OCI-LY7 (cell line): ENCODE data around the gene FRMD5. TPM values are rescaled to one million over a fixed set of nuclear protein-coding genes. Genes with fewer than 3 reads are reported as not detected.

ENCODE experiments used
- BruUV-seq: library from RNA; stranded (reverse); fragments of 400-500 nt; replicated peaks from 2 replicates; lab custom pipeline; 2021; lab: Mats Ljungman, UMichigan
- CTCF ChIA-PET: fragments of 300-600 bp; sonication (Branson Sonifier 250); formaldehyde crosslinking; loops from one replicate; lab custom pipeline; 2022; ENCODE audit warnings: antibody characterized with exemption; ENCODE audit not compliant: unreplicated experiment; lab: Charles Lee
- POLR2A ChIA-PET: fragments of 300-600 bp; sonication (Branson Sonifier 250); formaldehyde crosslinking; loops from one replicate; lab custom pipeline; 2022; ENCODE audit warnings: antibody characterized with exemption; lab: Charles Lee
- DNase-seq: peaks from one replicate; pipeline ENCODE4 v3.0.0-alpha.2; 2015; ENCODE audit warnings: low spot score
- H2AFZ ChIP-seq: fragments of 200-600 bp; sonication (generic), shearing (Covaris generic); 2 replicates; pipeline ENCODE4 v1.6.1; 2014; ENCODE audit warnings: mild to moderate bottlenecking, antibody characterized with exemption, low read length, moderate library complexity
- H3K27ac ChIP-seq: fragments of 200-600 bp; sonication (generic); 2 replicates; pipeline ENCODE4 v1.5.1; 2014; ENCODE audit warnings: mixed run types, low read depth, mild to moderate bottlenecking, moderate library complexity, low read length, inconsistent platforms; ENCODE audit not compliant: poor library complexity, severe bottlenecking
- H3K36me3 ChIP-seq: fragments of 200-600 bp; sonication (generic); 2 replicates; pipeline ENCODE4 v1.6.1; 2014; ENCODE audit warnings: mild to moderate bottlenecking, antibody characterized with exemption, low read length, moderate library complexity, mixed read lengths; ENCODE audit not compliant: insufficient read depth
- H3K4me1 ChIP-seq: fragments of 200-600 bp; sonication (generic); 2 replicates; pipeline ENCODE4 v1.5.1; 2014; ENCODE audit warnings: mild to moderate bottlenecking, low read length; ENCODE audit not compliant: insufficient read depth, poor library complexity, severe bottlenecking
- H3K4me2 ChIP-seq: fragments of 200-600 bp; sonication (generic); 2 replicates; pipeline ENCODE4 v1.6.1; 2014; ENCODE audit warnings: mild to moderate bottlenecking, low read length
- H3K4me3 ChIP-seq: fragments of 200-600 bp; sonication (generic); 2 replicates; pipeline ENCODE4 v1.5.1; 2014; ENCODE audit warnings: mild to moderate bottlenecking, low read depth, low read length; ENCODE audit not compliant: poor library complexity, severe bottlenecking
- H3K79me2 ChIP-seq: fragments of 200-600 bp; sonication (generic); 2 replicates; pipeline ENCODE4 v1.6.1; 2016; ENCODE audit warnings: low read depth, mild to moderate bottlenecking, low read length, moderate library complexity, mixed read lengths; ENCODE audit not compliant: insufficient read depth
- H3K9me2 ChIP-seq: fragments of 200-600 bp; sonication (generic); 2 replicates; pipeline ENCODE4 v1.6.1; 2016; ENCODE audit warnings: mild to moderate bottlenecking, low read length, mixed read lengths; ENCODE audit not compliant: insufficient read depth
- H3K9me3 ChIP-seq: fragments of 200-600 bp; sonication (generic); 2 replicates; pipeline ENCODE4 v1.6.1; 2014; ENCODE audit warnings: mild to moderate bottlenecking, mixed run types, low read length, mixed read lengths
- H4K20me1 ChIP-seq: fragments of 200-600 bp; sonication (generic); 2 replicates; pipeline ENCODE4 v1.6.1; 2014; ENCODE audit warnings: mild to moderate bottlenecking, antibody characterized with exemption, low read length, moderate library complexity, mixed read lengths; ENCODE audit not compliant: insufficient read depth
- EZH2phosphoT487 ChIP-seq: fragments of 200-600 bp; sonication (generic); IDR thresholded peaks from 2 replicates; pipeline ENCODE4 v1.6.1; 2018; ENCODE audit warnings: low read depth, borderline replicate concordance, mild to moderate bottlenecking, mixed run types, antibody characterized with exemption, low read length, moderate library complexity, mixed read lengths
- intact Hi-C: fragments of 100-400 bp; cut with micrococcal nuclease; formaldehyde crosslinking; loops from one replicate; pipeline ENCODE4 v1.10.0; 2022; ENCODE audit not compliant: unreplicated experiment
- total RNA-seq, 2 experiments: library from RNA; depleted of rRNA in 1 of 2; stranded (reverse); fragments of >200 nt in 1 of 2; shearing (Covaris generic) in 1 of 2; gene quantifications; 2 replicates each; pipeline ENCODE4 v1.2.3, GENCODE V29; 2014 to 2022
- TF ChIP-seq, protein P1 (sequence below): fragments of 200-600 bp; sonication (generic); conservative IDR thresholded peaks from 2 replicates; pipeline ENCODE4 v1.5.1; 2014; ENCODE audit warnings: mild to moderate bottlenecking, antibody characterized with exemption, low read length, moderate library complexity, mixed read lengths

Gene FRMD5
- total RNA-seq, 2 experiments from 2014 or later: not detected

GRCh38 chr15:44015545-44016305 lies 179.3 kb downstream of the FRMD5 start:
- CTCF ChIA-PET: no interaction called here
- no peaks in the 10 kb centered on the region for H3K9me2 ChIP-seq
- H3K9me3 ChIP-seq: no peaks in the 10 kb centered on the region
- H3K4me2 ChIP-seq: no peak overlapping the region
- H3K79me2 ChIP-seq: no peaks in the 10 kb centered on the region
- intact Hi-C loops: no loop called here
- DNase-seq: no peak
- H4K20me1 ChIP-seq: no peaks in the 10 kb centered on the region
- no peak overlapping the region for H2AFZ ChIP-seq
- H3K4me1 ChIP-seq: no peaks in the 10 kb centered on the region
- no peak overlapping the region for H3K4me3 ChIP-seq
- no TSS peak for BruUV-seq
- H3K27ac ChIP-seq: no peak overlapping the region
- no peaks in the 10 kb centered on the region for H3K36me3 ChIP-seq
- TF ChIP-seq, protein P1, sequence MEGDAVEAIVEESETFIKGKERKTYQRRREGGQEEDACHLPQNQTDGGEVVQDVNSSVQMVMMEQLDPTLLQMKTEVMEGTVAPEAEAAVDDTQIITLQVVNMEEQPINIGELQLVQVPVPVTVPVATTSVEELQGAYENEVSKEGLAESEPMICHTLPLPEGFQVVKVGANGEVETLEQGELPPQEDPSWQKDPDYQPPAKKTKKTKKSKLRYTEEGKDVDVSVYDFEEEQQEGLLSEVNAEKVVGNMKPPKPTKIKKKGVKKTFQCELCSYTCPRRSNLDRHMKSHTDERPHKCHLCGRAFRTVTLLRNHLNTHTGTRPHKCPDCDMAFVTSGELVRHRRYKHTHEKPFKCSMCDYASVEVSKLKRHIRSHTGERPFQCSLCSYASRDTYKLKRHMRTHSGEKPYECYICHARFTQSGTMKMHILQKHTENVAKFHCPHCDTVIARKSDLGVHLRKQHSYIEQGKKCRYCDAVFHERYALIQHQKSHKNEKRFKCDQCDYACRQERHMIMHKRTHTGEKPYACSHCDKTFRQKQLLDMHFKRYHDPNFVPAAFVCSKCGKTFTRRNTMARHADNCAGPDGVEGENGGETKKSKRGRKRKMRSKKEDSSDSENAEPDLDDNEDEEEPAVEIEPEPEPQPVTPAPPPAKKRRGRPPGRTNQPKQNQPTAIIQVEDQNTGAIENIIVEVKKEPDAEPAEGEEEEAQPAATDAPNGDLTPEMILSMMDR: no peak
- TF ChIP-seq EZH2phosphoT487: no peak
- POLR2A ChIA-PET: no interaction called here

GRCh38 chr15:44011238-44011854 lies 183.7 kb downstream of the FRMD5 start:
- Histone ChIP-seq H3K27ac (no peak overlapping the region), H2AFZ (no peak overlapping the region), H3K4me1 (no peaks in the 10 kb centered on the region), H3K79me2 (no peaks in the 10 kb centered on the region), H3K36me3 (no peaks in the 10 kb centered on the region), H3K9me2 (no peaks in the 10 kb centered on the region), H4K20me1 (no peaks in the 10 kb centered on the region), H3K4me2 (no peak overlapping the region), H3K4me3 (no peak overlapping the region), H3K9me3 (no peaks in the 10 kb centered on the region)
- intact Hi-C loops: no loop called here
- POLR2A ChIA-PET: no interaction called here
- CTCF ChIA-PET: no interaction called here
- TF ChIP-seq EZH2phosphoT487: no peak
- TF ChIP-seq, protein P1: no peak
- no peak for DNase-seq
- no TSS peak for BruUV-seq

- no peak overlapping the region for H3K27ac ChIP-seq
- no peak overlapping the region for H3K4me2 ChIP-seq
- no peaks in the 10 kb centered on the region for H3K9me3 ChIP-seq
- DNase-seq: no peak
- no peak overlapping the region for H3K4me3 ChIP-seq
- no peak for TF ChIP-seq EZH2phosphoT487
- TF ChIP-seq, protein P1: no peak
- no peaks in the 10 kb centered on the region for H4K20me1 ChIP-seq
- no peaks in the 10 kb centered on the region for H3K79me2 ChIP-seq
- CTCF ChIA-PET: no interaction called here
- no peaks in the 10 kb centered on the region for H3K4me1 ChIP-seq
- no TSS peak for BruUV-seq
- no peaks in the 10 kb centered on the region for H3K36me3 ChIP-seq
- no peaks in the 10 kb centered on the region for H3K9me2 ChIP-seq
- POLR2A ChIA-PET: no interaction called here
- intact Hi-C loops: no loop called here
- H2AFZ ChIP-seq: no peak overlapping the region
Measured at GRCh38 chr15:44010089-44010488, 185.0 kb downstream of the FRMD5 start.
